Hepatocyte (in vitro differentiated cells): Measurements from ENCODE around the gene ACKR1. TPM values are rescaled to one million over a fixed set of nuclear protein-coding genes. Genes with fewer than 3 reads are reported as not detected.

Source experiments
- DNase-seq: peaks from one replicate; pipeline ENCODE4 v3.0.0-alpha.2; 2016; ENCODE audit warnings: low spot score
- H2AFZ ChIP-seq: fragments of 200-600 bp; sonication (generic); 2 replicates; pipeline ENCODE4 v1.6.0; 2016; ENCODE audit warnings: antibody characterized with exemption, mild to moderate bottlenecking
- H3K27ac ChIP-seq: fragments of 200-600 bp; sonication (generic); 2 replicates; pipeline ENCODE4 v1.5.1; 2016; ENCODE audit warnings: mild to moderate bottlenecking
- H3K27me3 ChIP-seq: fragments of 200-600 bp; sonication (generic); 2 replicates; pipeline ENCODE4 v1.6.1; 2016
- H3K36me3 ChIP-seq: fragments of 200-600 bp; sonication (generic); replicated peaks from 2 replicates; pipeline ENCODE4 v1.5.1; 2016; ENCODE audit warnings: low read depth; ENCODE audit not compliant: insufficient read depth
- H3K4me1 ChIP-seq: fragments of 200-600 bp; sonication (generic); 2 replicates; pipeline ENCODE4 v1.5.1; 2016; ENCODE audit warnings: mild to moderate bottlenecking, moderate library complexity; ENCODE audit not compliant: insufficient read depth
- H3K4me2 ChIP-seq: fragments of 200-600 bp; sonication (generic); 2 replicates; pipeline ENCODE4 v1.6.0; 2016
- H3K4me3 ChIP-seq: fragments of 200-600 bp; sonication (generic); 2 replicates; pipeline ENCODE4 v1.5.1; 2016; ENCODE audit warnings: mild to moderate bottlenecking
- H3K79me2 ChIP-seq: fragments of 200-600 bp; sonication (generic); 2 replicates; pipeline ENCODE4 v1.6.0; 2017; ENCODE audit warnings: mild to moderate bottlenecking
- H3K9me2 ChIP-seq: fragments of 200-600 bp; sonication (generic); replicated peaks from 2 replicates; pipeline ENCODE4 v1.6.0; 2017; ENCODE audit warnings: mild to moderate bottlenecking; ENCODE audit not compliant: insufficient read depth
- H3K9me3 ChIP-seq: fragments of 200-600 bp; sonication (generic); 2 replicates; pipeline ENCODE4 v1.5.1; 2016; ENCODE audit warnings: low read depth, mild to moderate bottlenecking
- H4K20me1 ChIP-seq: fragments of 200-600 bp; sonication (generic); 2 replicates; pipeline ENCODE4 v1.6.0; 2016; ENCODE audit warnings: mild to moderate bottlenecking; ENCODE audit not compliant: insufficient read depth, poor library complexity, severe bottlenecking
- EZH2 ChIP-seq: fragments of 200-600 bp; sonication (generic); IDR thresholded peaks from 2 replicates; pipeline ENCODE4 v1.6.1; 2016; ENCODE audit warnings: antibody characterized with exemption, mild to moderate bottlenecking, borderline replicate concordance
- EZH2phosphoT487 ChIP-seq: fragments of 200-600 bp; sonication (generic); IDR thresholded peaks from one replicate; pipeline ENCODE4 v1.6.1; 2018; ENCODE audit warnings: antibody characterized with exemption, mild to moderate bottlenecking, low read depth, moderate library complexity; ENCODE audit not compliant: unreplicated experiment, severe bottlenecking
- WGBS: methylation state at CpG from one replicate; pipeline ENCODE4 v1.1.6; 2016; ENCODE audit warnings: low lambda C conversion rate; ENCODE audit errors: missing lambda C conversion rate; 5-methylcytosine and 5-hydroxymethylcytosine counted together
- polyA plus RNA-seq: library from polyadenylated mRNA; unstranded; fragments of >200 nt; fragmentation: Nextera tagmentation; extraction: Ambion mirVana; gene quantifications from 2 replicates; pipeline ENCODE4 v1.2.1, GENCODE V29; 2016
- total RNA-seq: library from RNA; depleted of rRNA; stranded (reverse); fragments of >200 nt; gene quantifications from 2 replicates; pipeline ENCODE4 v1.2.3, GENCODE V29; 2014
- TF ChIP-seq, protein P1 (sequence below): fragments of 200-600 bp; sonication (generic); IDR thresholded peaks from 2 replicates; pipeline ENCODE4 v1.5.1; 2016; ENCODE audit warnings: antibody characterized with exemption, mild to moderate bottlenecking; ENCODE audit not compliant: poor library complexity

Gene ACKR1, protein sequence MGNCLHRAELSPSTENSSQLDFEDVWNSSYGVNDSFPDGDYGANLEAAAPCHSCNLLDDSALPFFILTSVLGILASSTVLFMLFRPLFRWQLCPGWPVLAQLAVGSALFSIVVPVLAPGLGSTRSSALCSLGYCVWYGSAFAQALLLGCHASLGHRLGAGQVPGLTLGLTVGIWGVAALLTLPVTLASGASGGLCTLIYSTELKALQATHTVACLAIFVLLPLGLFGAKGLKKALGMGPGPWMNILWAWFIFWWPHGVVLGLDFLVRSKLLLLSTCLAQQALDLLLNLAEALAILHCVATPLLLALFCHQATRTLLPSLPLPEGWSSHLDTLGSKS
- total RNA-seq (not detected in 2 replicates), polyA plus RNA-seq (not detected in 2 replicates)

DNA sequence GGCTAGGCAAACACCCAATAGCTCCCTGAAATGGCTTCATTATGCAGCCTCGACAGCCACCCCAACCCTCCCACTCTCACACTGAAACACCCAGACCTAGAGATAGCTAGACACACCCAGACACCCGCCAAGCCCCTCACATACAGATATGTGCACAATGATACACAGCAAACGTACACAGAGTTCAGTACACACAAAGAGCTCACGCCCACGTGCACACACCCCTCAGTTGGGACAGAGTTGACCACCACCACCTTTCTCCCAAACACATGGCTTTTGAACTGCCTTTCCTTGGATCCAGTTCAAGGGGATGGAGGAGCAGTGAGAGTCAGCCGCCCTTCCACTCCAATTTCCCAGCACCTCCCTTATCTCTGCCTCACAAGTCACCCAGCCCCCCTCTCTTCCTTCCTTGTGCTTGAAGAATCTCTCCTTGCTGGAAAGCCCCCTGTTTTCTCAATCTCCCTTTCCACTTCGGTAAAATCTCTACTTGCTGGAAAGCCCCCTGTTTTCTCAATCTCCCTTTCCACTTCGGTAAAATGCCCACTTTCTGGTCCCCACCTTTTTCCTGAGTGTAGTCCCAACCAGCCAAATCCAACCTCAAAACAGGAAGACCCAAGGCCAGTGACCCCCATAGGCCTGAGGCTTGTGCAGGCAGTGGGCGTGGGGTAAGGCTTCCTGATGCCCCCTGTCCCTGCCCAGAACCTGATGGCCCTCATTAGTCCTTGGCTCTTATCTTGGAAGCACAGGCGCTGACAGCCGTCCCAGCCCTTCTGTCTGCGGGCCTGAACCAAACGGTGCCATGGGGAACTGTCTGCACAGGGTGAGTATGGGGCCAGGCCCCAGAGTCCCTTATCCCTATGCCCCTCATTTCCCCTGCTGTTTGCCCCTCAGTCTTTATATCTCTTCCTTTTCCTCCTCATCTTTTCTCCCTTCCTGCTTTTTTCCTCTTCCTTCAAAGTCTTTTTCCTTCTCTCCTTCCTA lies at the start of gene ACKR1:
ACKR1 (plus strand) TSS at position 715 of the 981 bp plus-strand sequence; CDS start at position 800, 85 bp downstream.
- WGBS, result 72% methylated on average over 13 of the region's 13 CpGs
- H4K20me1 ChIP-seq, result no peaks in the 10 kb centered on the region
- H3K27ac ChIP-seq, result no peak within 1 kb of the TSS
- H3K4me2 ChIP-seq, result no peak within 1 kb of the TSS
- no peak for DNase-seq
- H3K4me3 ChIP-seq, result no peak within 1 kb of the TSS
- no peak within 1 kb of the TSS for H2AFZ ChIP-seq
- H3K4me1 ChIP-seq, result no peaks in the 10 kb centered on the region
- H3K79me2 ChIP-seq, result no peaks in the 10 kb centered on the region
- no peaks in the 10 kb centered on the region for H3K9me2 ChIP-seq
- H3K36me3 ChIP-seq, result no peaks in the 10 kb centered on the region
- H3K27me3 ChIP-seq, result peaks cover 33% of the 10 kb centered on the region
- no peaks in the 10 kb centered on the region for H3K9me3 ChIP-seq
- TF ChIP-seq EZH2, result no peak
- TF ChIP-seq, protein P1, sequence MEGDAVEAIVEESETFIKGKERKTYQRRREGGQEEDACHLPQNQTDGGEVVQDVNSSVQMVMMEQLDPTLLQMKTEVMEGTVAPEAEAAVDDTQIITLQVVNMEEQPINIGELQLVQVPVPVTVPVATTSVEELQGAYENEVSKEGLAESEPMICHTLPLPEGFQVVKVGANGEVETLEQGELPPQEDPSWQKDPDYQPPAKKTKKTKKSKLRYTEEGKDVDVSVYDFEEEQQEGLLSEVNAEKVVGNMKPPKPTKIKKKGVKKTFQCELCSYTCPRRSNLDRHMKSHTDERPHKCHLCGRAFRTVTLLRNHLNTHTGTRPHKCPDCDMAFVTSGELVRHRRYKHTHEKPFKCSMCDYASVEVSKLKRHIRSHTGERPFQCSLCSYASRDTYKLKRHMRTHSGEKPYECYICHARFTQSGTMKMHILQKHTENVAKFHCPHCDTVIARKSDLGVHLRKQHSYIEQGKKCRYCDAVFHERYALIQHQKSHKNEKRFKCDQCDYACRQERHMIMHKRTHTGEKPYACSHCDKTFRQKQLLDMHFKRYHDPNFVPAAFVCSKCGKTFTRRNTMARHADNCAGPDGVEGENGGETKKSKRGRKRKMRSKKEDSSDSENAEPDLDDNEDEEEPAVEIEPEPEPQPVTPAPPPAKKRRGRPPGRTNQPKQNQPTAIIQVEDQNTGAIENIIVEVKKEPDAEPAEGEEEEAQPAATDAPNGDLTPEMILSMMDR, result no peak
- no peak for TF ChIP-seq EZH2phosphoT487

DNA sequence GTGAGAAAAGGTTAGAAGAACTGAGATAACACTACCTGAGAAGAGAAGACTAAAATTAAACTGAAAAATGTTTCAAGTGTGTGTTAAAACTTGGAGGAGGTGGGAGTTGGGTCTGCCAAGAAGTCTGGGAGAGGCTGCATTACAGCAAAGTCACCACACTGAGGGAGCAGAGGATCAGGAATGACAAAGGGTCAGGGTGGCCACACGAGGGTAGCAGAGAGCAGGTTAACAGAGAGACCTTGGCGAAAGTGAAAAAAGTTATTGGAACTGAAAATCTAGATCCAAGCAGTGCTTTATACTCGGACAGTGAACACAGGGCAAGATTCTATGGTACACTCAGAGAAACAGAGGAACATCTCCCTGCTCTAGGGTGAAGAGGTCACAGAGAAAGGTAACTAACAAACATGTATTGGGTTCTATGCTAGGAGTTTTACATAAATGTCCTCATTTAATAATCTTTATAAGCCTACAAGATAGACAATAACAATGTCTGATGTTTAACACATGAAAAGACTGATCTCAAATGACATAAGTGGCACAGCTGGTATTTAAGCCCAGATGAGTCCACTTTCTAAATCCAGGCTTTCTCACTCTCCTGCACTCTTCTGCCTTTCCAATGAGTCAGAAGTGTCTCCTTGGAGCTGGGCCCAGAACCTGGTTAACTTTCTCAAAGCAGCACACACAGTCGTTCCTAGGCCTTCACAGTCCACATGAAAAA lies 43.5 kb upstream of the ACKR1 start:
- TF ChIP-seq EZH2 (no peak), EZH2phosphoT487 (no peak)
- TF ChIP-seq, protein P1, result peak; percentile 99
- Histone ChIP-seq H3K4me2 (peak overlapping the region; percentile 36), H3K27ac (peak overlapping the region; percentile 32), H3K4me3 (no peak overlapping the region), H2AFZ (no peak overlapping the region), H3K9me3 (no peaks in the 10 kb centered on the region), H3K9me2 (no peaks in the 10 kb centered on the region), H3K4me1 (no peaks in the 10 kb centered on the region), H3K36me3 (no peaks in the 10 kb centered on the region), H4K20me1 (no peaks in the 10 kb centered on the region), H3K79me2 (no peaks in the 10 kb centered on the region), H3K27me3 (peaks cover 4% of the 10 kb centered on the region)
- 4% methylated on average over 4 of the region's 4 CpGs for WGBS
- DNase-seq, result peak; percentile 89

DNA sequence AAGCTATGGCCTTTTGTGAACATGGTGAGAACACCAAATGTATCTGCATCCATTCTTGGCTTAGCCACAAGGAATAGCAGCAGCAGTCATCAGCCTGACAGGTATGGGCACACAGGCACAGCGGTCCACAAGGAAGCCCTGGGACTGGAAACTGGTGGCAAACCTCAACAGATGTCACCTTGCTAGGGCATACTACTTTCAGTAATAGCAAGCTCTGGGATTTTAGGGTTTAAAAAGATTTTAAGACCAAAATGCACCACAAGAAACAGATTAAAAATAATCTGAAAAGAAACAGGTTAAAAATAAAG lies 43.0 kb upstream of the ACKR1 start:
- H3K9me3 ChIP-seq, result no peaks in the 10 kb centered on the region
- no peak overlapping the region for H3K4me2 ChIP-seq
- DNase-seq, result no peak
- no peak overlapping the region for H2AFZ ChIP-seq
- H4K20me1 ChIP-seq, result no peaks in the 10 kb centered on the region
- H3K79me2 ChIP-seq, result no peaks in the 10 kb centered on the region
- no peaks in the 10 kb centered on the region for H3K36me3 ChIP-seq
- H3K4me3 ChIP-seq, result no peak overlapping the region
- H3K27me3 ChIP-seq, result peaks cover 6% of the 10 kb centered on the region
- TF ChIP-seq EZH2phosphoT487 (no peak), EZH2 (no peak)
- TF ChIP-seq, protein P1, result no peak
- H3K4me1 ChIP-seq, result no peaks in the 10 kb centered on the region
- 93% methylated on average over 1 of the region's 1 CpG for whole genome bisulfite sequencing
- H3K27ac ChIP-seq, result no peak overlapping the region
- no peaks in the 10 kb centered on the region for H3K9me2 ChIP-seq
